Skeletal muscle satellite cell (primary cell): ENCODE measurements around the gene CCDC88B.
A peak's percentile ranks its signal among the peaks of the same experiment; 100 is the strongest.

Experiments used
- H3K27me3 ChIP-seq: 2 replicates; pipeline ENCODE4 v1.7.0; 2013; ENCODE audit warnings: low read length; ENCODE audit not compliant: control insufficient read depth, insufficient read depth
- H3K36me3 ChIP-seq: 2 replicates; pipeline ENCODE4 v1.7.0; 2013; ENCODE audit warnings: mild to moderate bottlenecking, control low read depth, low read length; ENCODE audit not compliant: insufficient read depth
- H3K4me1 ChIP-seq: 2 replicates; pipeline ENCODE4 v1.7.0; 2013; ENCODE audit warnings: low read length; ENCODE audit not compliant: control insufficient read depth, insufficient read depth
- H3K4me2 ChIP-seq: 2 replicates; pipeline ENCODE4 v1.7.0; 2013; ENCODE audit warnings: mild to moderate bottlenecking, low read length
- H3K4me3 ChIP-seq: 2 replicates; pipeline ENCODE4 v1.7.0; 2013; ENCODE audit warnings: low read length
- H3K9ac ChIP-seq: 2 replicates; pipeline ENCODE4 v1.7.0; 2013; ENCODE audit warnings: mild to moderate bottlenecking, low read depth, low read length, moderate library complexity
- H3K9me3 ChIP-seq: replicated peaks from 2 replicates; pipeline ENCODE4 v1.7.0; 2013; ENCODE audit warnings: mild to moderate bottlenecking, control low read depth, low read length

CCDC88B gene

GRCh38 chr11:64384028-64384737 is 44.2 kb downstream of the CCDC88B start:
- H3K9ac ChIP-seq: no peak overlapping the region

GRCh38 chr11:64384981-64385944 is 45.3 kb downstream of the CCDC88B start:
- H3K27me3 ChIP-seq: peaks cover 66% of the 10 kb centered on the region
- no peak overlapping the region for H3K4me2 ChIP-seq
- no peak overlapping the region for H3K4me3 ChIP-seq

More at GRCh38 chr11:64384028-64384737, 44.2 kb downstream of the CCDC88B start:
- Histone ChIP-seq H3K4me1 (no peaks in the 10 kb centered on the region), H3K36me3 (no peaks in the 10 kb centered on the region), H3K4me2 (no peak overlapping the region), H3K9me3 (no peaks in the 10 kb centered on the region), H3K4me3 (no peak overlapping the region), H3K27me3 (peaks cover 60% of the 10 kb centered on the region)

DNA sequence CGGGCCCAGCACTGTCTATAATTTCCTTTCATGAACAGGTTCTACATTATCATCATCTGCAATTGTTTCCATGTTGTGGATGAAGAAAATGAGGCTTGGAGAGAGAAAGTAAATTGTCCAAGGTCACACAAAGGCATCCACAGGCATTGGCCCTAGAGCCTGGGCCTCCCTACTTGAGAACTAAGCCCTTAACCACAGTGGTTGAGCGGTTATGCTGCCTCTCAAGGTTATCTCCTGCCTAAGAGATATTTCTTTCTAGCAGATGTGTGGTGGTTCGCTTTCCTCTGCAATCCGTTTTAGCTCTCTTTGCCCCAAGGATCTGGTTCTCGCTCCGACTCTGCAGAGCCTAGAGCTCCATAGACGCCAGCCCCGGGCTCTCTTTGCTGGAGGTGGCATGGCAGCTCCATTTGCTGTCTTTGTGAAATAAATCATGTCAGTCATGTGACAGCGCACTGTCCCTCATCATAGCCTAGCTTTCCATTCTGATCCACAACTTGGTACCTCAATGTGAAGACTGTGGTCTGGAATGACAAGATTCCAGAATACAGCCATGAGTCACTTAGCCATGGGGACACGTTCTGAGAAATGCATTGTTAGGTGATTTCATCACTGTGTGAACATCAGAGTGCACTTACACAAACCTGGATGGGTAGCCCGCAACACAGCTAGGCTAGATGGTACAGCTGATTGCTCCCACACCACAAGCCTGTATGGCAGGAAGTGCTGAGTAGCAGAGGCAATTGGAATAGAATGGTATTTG is 46.1 kb downstream of the CCDC88B start:
- Histone ChIP-seq H3K9me3 (no peaks in the 10 kb centered on the region), H3K4me2 (no peak overlapping the region), H3K36me3 (no peaks in the 10 kb centered on the region), H3K9ac (no peak overlapping the region), H3K4me1 (no peaks in the 10 kb centered on the region), H3K4me3 (no peak overlapping the region), H3K27me3 (peaks cover 72% of the 10 kb centered on the region)

More at GRCh38 chr11:64384981-64385944, 45.3 kb downstream of the CCDC88B start:
- Histone ChIP-seq H3K9me3 (no peaks in the 10 kb centered on the region), H3K9ac (no peak overlapping the region), H3K4me1 (no peaks in the 10 kb centered on the region), H3K36me3 (no peaks in the 10 kb centered on the region)

DNA sequence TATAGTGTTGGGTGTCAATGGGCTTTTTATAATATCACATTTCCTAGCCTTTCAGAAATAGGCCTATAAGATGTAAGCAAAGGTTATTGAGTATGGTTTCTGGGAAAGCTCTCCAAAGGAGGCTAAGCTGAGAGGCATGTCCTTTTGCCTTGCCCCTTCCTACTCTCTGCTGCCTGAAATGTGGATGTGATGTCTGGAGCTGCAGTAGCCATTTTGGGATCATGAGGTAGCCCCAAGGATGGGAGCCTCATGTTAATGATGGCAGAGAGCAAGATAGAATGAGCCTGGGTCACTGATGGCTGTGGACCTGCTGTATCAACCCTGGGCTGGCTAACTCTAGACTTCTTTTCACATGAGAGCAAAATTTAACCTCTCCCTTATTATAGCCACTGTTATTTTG is 47.9 kb downstream of the CCDC88B start:
- no peak overlapping the region for H3K4me3 ChIP-seq
- H3K27me3 ChIP-seq: peaks cover 72% of the 10 kb centered on the region
- no peak overlapping the region for H3K4me2 ChIP-seq
- H3K4me1 ChIP-seq: no peaks in the 10 kb centered on the region
- H3K36me3 ChIP-seq: no peaks in the 10 kb centered on the region
- no peak overlapping the region for H3K9ac ChIP-seq
- H3K9me3 ChIP-seq: no peaks in the 10 kb centered on the region

GRCh38 chr11:64388894-64389293 is 48.9 kb downstream of the CCDC88B start:
- H3K4me3 ChIP-seq: no peak overlapping the region
- H3K4me1 ChIP-seq: no peaks in the 10 kb centered on the region
- no peak overlapping the region for H3K4me2 ChIP-seq
- peaks cover 69% of the 10 kb centered on the region for H3K27me3 ChIP-seq
- H3K9me3 ChIP-seq: no peaks in the 10 kb centered on the region
- no peak overlapping the region for H3K9ac ChIP-seq
- H3K36me3 ChIP-seq: no peaks in the 10 kb centered on the region

GRCh38 chr11:64389851-64390250 is 49.8 kb downstream of the CCDC88B start:
- Histone ChIP-seq H3K4me2 (no peak overlapping the region), H3K9ac (no peak overlapping the region), H3K4me1 (no peaks in the 10 kb centered on the region), H3K36me3 (no peaks in the 10 kb centered on the region), H3K9me3 (no peaks in the 10 kb centered on the region), H3K4me3 (no peak overlapping the region), H3K27me3 (peaks cover 64% of the 10 kb centered on the region)

DNA sequence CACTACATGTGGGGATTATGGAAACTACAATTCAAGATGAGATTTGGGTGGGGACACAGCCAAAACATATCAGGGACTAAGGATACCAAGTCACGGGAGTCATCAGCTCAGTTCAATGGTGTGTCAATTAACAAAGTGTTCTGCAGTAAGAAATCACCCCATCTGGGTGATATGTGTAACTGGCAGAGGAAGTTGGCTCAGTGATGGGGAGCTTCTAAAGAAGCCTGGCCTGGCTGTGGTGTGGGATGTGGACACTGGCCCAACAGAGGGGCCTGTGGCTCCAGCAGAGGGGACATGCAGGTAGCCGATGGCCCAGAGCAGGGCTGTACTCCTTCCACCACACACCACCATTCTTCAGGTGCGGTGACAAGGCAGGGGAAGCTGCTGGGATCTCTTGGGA is 50.6 kb downstream of the CCDC88B start:
- Histone ChIP-seq H3K9ac (no peak overlapping the region), H3K4me1 (no peaks in the 10 kb centered on the region), H3K4me2 (no peak overlapping the region), H3K27me3 (peaks cover 57% of the 10 kb centered on the region), H3K4me3 (no peak overlapping the region), H3K9me3 (no peaks in the 10 kb centered on the region), H3K36me3 (no peaks in the 10 kb centered on the region)

- Histone ChIP-seq H3K9ac (no peak overlapping the region), H3K27me3 (peaks cover 59% of the 10 kb centered on the region), H3K4me3 (no peak overlapping the region), H3K4me1 (no peaks in the 10 kb centered on the region), H3K36me3 (no peaks in the 10 kb centered on the region), H3K4me2 (no peak overlapping the region), H3K9me3 (no peaks in the 10 kb centered on the region)
These were observed 51.8 kb downstream of the CCDC88B start for GRCh38 chr11:64391839-64392238.

DNA sequence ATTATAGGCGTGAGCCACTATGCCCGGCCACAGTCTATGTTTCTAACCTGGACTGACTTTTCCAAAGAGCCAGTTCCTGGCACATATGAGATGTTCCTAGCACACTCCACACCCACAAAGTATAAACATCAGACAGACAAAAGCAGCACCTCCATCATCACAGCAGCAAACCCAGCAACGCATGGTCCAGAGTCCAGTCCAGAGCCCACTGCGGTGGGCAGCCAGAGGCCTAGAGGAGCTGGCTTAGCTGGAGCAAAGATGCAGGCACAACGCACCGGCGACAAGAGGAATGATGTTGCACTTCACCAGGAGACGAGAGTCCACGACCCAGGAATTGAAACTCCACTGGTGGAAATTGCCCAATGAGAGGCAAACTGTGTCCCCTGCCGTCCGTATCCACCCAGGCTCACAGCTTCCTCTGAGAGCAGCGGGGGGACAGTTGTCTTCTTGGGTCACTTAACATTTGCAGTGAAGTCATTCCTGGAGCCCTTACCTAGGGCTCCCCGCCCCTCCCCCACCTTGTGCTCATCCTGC is 55.6 kb downstream of the CCDC88B start:
- H3K4me1 ChIP-seq: peaks cover 6% of the 10 kb centered on the region
- H3K9me3 ChIP-seq: no peaks in the 10 kb centered on the region
- no peak overlapping the region for H3K9ac ChIP-seq
- H3K4me2 ChIP-seq: no peak overlapping the region
- no peaks in the 10 kb centered on the region for H3K36me3 ChIP-seq
- H3K27me3 ChIP-seq: peaks cover 42% of the 10 kb centered on the region
- H3K4me3 ChIP-seq: no peak overlapping the region

- Histone ChIP-seq H3K4me3 (no peak overlapping the region), H3K36me3 (no peaks in the 10 kb centered on the region), H3K9me3 (no peaks in the 10 kb centered on the region), H3K27me3 (peaks cover 45% of the 10 kb centered on the region), H3K4me2 (peak overlapping the region; percentile 35), H3K9ac (no peak overlapping the region), H3K4me1 (peaks cover 6% of the 10 kb centered on the region)
These were observed 56.1 kb downstream of the CCDC88B start for GRCh38 chr11:64396079-64396591.

DNA sequence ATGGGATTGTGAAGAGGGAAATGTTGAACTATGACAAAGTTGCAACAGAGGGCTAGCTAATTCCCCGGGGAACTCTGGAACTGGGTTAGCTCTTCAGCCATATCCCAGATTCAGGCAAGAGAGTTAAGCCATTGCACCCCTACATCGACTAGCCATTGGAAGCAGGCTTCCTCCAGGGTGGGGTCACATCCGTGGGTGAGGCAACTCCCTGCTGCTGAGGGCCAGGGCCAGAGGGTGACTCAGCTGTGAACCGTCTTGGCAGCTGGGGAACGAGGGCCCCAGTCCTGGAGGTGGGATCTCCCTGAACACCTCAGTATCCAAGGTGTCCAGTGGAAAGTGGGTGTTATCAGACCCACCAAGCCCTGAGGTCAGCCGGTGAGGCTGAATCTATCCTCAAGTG is 60.1 kb downstream of the CCDC88B start:
- H3K4me3 ChIP-seq: no peak overlapping the region
- H3K9me3 ChIP-seq: no peaks in the 10 kb centered on the region
- no peak overlapping the region for H3K9ac ChIP-seq
- H3K36me3 ChIP-seq: no peaks in the 10 kb centered on the region
- H3K4me2 ChIP-seq: no peak overlapping the region
- peaks cover 59% of the 10 kb centered on the region for H3K27me3 ChIP-seq
- H3K4me1 ChIP-seq: peaks cover 6% of the 10 kb centered on the region
